ENCODE measurements around the gene OAS3. TPM values are rescaled to one million over a fixed set of nuclear protein-coding genes. Genes with fewer than 3 reads are reported as not detected.

Gene OAS3, protein sequence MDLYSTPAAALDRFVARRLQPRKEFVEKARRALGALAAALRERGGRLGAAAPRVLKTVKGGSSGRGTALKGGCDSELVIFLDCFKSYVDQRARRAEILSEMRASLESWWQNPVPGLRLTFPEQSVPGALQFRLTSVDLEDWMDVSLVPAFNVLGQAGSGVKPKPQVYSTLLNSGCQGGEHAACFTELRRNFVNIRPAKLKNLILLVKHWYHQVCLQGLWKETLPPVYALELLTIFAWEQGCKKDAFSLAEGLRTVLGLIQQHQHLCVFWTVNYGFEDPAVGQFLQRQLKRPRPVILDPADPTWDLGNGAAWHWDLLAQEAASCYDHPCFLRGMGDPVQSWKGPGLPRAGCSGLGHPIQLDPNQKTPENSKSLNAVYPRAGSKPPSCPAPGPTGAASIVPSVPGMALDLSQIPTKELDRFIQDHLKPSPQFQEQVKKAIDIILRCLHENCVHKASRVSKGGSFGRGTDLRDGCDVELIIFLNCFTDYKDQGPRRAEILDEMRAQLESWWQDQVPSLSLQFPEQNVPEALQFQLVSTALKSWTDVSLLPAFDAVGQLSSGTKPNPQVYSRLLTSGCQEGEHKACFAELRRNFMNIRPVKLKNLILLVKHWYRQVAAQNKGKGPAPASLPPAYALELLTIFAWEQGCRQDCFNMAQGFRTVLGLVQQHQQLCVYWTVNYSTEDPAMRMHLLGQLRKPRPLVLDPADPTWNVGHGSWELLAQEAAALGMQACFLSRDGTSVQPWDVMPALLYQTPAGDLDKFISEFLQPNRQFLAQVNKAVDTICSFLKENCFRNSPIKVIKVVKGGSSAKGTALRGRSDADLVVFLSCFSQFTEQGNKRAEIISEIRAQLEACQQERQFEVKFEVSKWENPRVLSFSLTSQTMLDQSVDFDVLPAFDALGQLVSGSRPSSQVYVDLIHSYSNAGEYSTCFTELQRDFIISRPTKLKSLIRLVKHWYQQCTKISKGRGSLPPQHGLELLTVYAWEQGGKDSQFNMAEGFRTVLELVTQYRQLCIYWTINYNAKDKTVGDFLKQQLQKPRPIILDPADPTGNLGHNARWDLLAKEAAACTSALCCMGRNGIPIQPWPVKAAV
- 10 to 100 TPM; 15.1 to 18.0 (median 16.7) TPM for polyA plus RNA-seq (ENCODE audit: insufficient read depth in 1 of 5, insufficient read length in 5 of 5, low replicate concordance in 1 of 5)
- long read RNA-seq, donor 1, full-length matches to known transcripts: 2 of 25 reads
- long read RNA-seq, donor 1, partial matches to known transcripts: 23 of 25 reads
- long read RNA-seq, donor 1, other reads (novel, unspliced or antisense): 0 of 25 reads
- long read RNA-seq, donor 2, full-length matches to known transcripts: 4 of 4 reads
- long read RNA-seq, donor 2, partial matches to known transcripts: 0 of 4 reads
- long read RNA-seq, donor 2, other reads (novel, unspliced or antisense): 0 of 4 reads
- long read RNA-seq, donor 3, partial matches to known transcripts: 0 of 1 reads
- long read RNA-seq, donor 3, other reads (novel, unspliced or antisense): 0 of 1 reads
- long read RNA-seq, donor 4: 0 reads
- long read RNA-seq, donor 5, partial matches to known transcripts: 0 of 4 reads
- long read RNA-seq, donor 5, other reads (novel, unspliced or antisense): 0 of 4 reads
- long read RNA-seq, donor 6, full-length matches to known transcripts: 4 of 4 reads
- long read RNA-seq, donor 6, partial matches to known transcripts: 0 of 4 reads
- long read RNA-seq, donor 6, other reads (novel, unspliced or antisense): 0 of 4 reads
- long read RNA-seq, donor 7, full-length matches to known transcripts: 2 of 2 reads
- long read RNA-seq, donor 7, partial matches to known transcripts: 0 of 2 reads
- long read RNA-seq, donor 7, other reads (novel, unspliced or antisense): 0 of 2 reads
- long read RNA-seq, donor 8, partial matches to known transcripts: 0 of 1 reads
- long read RNA-seq, donor 8, other reads (novel, unspliced or antisense): 0 of 1 reads

DNA sequence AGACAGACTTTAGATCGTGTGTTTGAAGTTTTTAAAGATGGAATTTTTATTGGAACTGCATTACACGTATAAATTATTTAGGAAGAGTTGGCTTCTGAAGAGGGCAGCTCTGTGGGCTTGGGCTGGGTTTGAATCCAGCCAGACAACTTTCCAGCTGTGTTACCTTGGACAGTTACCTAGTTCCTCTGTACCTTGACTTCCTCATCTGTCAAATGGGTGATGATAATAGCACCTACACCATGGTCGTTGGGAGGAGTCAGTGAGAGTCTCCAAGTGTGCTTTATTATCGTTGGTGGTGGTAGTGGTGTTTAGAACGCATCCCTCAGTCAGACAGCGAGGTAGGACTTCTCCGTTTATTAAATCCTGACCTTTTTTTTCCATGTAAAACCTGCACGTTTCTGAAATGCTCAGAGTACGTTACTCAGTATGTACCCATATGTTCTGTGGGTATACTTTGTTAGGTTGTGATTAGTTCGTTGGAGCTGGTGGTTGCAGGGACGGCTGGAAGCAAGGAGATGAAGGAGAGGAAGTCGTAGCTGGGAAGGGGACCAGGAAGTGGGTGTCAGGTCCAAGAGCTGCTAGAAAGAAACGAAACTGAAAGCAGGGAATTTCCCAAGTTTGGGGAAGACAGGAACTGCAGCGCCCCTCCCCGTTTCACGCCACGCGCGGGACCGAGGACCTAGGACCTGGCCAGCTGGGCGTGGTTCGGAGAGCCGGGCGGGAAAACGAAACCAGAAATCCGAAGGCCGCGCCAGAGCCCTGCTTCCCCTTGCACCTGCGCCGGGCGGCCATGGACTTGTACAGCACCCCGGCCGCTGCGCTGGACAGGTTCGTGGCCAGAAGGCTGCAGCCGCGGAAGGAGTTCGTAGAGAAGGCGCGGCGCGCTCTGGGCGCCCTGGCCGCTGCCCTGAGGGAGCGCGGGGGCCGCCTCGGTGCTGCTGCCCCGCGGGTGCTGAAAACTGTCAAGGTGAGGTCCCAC lies at the start of gene OAS3:
Gene OAS3, plus strand, starts transcription at position 734 of the 979 bp plus-strand sequence. Its CDS starts 57 bp downstream, at position 791.
- peak; percentile 85 to 88 for DNase-seq

DNA sequence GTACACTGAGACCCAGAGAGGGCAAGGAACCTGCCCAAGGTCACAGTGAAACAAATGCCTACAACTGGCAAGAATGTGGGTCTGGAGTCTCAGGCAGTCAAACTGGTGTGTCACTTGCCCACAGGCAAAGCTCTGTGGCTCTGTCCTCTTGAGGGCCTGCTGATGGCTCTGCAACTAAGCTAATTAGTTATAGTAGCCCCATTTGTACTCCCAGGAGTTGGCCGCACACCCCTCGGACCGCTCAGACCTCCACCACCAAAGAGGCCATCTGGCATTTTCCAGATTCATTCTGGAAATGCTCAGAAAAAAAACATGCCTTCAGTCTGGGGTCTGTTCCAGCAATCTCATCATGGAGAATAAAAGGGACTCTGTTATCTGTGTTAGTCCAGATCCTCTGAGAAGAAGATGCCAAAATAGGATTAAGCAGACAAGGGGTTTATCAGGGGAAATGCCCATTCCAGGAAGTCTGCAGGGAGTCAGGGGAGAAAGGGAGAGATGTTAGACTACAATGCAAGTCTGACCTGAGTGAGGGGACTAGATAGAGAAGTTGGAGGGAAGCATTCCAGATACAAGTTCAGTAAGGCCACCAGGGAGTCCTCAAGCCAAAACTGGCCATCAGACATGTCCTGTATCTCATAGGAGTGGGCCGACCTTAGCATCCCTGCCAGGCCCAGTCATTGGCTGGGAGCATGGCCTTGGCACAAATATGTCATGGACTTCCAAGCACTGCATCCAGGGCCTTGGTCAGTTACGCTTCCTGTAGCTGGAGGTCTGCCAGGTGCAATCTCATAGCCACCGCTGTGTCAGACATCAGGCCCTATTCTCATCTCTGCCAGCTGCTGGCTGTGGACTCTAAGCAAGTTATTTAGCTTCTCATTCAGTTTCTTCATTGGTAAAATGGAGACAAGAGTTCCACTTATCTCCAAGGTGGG lies 46.9 kb upstream of the OAS3 start:
- no peak for DNase-seq

DNA sequence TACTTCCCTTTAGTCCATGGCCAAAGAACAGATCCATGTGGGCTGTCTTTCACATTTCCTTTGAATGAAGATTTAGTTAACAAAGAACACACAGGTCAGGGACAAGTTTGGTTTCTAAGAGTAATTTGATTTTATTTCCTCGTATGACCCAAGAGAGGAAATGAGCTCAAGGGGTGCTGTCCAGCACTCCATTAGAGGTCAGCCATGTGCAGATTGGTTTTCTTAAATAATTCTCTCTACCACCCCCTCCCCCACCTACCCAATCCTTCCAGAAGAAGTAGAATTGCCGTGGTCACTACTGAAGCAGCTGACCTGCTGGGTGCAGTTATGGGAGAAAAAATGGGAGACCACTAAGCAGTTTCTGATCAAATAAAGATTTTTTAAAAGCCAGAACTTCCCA lies 45.4 kb upstream of the OAS3 start:
- DNase-seq: no peak

DNA sequence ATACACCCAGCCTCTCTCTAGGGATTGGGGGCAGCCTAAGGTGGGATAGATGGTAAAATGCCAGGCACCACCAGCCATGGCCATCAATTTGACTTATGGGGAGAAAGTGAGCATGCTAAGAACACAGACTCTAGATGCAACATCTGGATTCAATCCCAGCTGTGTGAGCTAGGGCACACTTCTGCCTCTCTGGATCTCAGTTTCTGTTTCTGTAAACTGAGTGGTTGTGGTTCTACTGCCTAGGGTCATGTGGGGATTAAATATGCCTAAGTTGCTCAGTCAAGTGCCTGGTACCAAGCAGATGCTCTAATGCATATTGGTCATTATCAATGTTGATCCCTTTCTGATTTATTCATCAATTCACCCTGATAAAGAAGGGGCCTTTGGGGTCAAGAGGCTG lies 44.1 kb upstream of the OAS3 start:
- no peak for DNase-seq

DNA sequence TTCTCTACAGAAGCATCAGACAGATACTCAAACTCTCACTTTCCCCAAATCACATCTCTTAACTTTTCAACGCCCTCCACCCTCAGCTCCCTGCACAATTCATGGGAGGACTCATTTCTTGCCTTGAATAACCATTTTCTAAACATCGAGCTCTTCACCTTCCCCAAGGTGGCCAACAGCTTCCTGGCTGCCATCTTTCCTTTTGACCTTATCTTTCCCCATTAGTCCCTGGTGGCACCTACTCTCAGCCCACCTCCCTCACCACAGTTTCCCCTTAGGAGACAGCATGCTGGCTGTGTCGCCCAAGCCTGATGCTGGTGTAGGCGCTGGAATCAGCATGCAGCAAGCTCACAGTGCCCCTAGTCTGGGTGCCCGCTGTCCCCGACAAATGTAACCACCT lies 39.9 kb upstream of the OAS3 start:
- DNase-seq: no peak

DNA sequence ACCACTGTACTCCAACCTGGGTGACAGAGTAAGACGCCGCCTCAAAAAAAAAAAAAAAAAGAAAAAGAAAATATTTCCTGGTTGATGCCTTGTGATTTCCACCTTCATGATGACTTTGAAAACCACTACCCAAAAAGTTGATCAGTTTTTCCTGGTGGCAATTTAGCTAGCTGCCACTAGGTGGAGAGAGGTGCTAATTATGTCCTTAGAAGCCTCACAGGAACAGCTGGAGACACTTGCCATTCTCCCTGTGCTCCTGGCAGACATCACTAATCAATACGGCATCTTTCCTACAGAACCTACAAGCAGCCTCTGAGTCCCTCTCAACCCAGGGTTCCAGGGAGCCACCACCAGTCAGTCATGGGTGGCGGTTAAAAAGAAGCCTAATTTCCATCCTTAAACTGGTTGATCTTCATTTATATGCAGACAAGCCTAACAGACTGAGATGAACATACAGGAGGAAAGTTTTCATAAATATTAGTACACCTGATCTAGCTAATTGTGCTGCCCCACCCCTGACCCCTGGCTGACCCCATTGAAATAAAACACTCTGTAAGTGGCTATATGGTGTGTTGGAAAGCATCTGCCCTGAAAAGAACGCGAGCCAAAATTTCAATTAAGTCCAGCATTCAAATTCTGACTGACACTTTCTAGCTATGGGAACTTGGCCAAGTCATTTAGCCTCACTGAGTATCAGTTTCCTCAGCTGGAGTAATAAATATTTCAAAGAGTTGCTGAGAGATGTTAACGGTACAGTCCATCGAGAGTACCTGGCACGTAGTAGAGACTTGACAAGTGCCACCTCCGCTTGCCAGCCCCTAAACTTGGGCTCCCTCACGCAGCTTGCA lies 37.8 kb upstream of the OAS3 start:
- no peak for DNase-seq

DNA sequence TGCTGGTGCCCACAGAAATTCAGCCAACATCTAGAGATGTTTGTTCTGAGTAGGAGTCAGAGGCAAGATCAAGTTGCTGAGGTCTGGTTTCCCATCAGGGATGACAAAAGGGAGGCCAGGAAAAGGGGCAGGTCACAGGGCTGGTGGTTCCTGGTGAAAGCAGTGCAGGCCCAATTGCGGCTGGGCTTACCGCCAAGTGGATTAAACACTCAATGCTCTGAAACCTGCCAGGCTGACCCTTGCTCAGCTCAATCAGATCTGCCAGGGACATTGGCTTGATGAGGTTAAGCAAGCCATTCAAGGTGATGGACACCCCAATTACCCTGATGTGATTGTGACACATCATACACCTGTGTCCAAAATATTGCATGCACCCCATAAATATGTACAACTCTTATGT lies 37.0 kb upstream of the OAS3 start:
- DNase-seq: no peak

DNA sequence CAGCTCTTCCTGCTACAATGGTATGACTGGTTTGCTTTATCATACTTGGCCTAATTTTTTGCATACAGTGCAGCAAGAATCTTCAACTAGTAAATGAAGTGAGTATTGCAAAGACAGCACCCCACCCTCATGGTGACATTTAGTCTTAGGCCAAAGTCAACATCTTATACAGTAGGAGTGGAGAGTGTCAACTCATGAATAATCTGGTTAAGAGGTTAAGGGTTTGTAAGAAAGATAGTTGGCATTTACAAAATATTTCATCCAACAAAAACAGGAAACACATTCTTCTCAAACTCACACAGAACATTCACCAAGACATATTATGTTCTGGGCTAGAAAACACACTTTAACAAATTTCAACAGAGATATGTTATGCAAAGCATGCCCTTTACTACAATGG lies 33.7 kb upstream of the OAS3 start:
- DNase-seq: no peak

DNA sequence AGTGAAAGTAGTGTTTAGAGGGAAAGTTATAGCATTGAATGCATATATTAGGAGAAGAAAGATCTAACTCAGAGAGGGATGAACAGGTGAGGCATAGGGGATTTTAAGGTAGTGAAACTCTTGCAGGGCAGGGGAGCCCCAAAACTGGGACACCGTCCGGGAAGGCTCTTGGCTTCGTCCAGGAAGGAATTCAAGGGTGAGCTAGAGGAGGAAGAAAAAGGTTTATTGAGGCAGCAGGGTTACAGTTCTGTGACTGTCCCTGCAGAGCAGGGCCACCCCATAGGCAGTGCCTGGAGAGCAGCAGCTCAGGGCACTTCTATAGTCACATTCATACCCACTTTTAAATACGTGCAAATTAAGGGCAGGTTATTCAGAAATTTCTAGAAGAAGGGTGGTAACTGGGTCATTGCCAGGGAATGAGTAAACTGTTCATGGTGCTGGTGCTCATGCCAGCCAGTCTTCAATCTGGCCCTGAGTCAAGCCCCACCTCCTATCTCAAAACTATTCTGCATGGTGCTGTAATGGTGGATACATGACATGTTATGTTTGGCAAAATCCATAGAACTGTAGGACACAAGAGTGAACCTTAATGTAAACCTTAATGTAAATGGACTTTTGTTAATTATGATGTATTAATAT lies 32.7 kb upstream of the OAS3 start:
- DNase-seq: no peak

DNA sequence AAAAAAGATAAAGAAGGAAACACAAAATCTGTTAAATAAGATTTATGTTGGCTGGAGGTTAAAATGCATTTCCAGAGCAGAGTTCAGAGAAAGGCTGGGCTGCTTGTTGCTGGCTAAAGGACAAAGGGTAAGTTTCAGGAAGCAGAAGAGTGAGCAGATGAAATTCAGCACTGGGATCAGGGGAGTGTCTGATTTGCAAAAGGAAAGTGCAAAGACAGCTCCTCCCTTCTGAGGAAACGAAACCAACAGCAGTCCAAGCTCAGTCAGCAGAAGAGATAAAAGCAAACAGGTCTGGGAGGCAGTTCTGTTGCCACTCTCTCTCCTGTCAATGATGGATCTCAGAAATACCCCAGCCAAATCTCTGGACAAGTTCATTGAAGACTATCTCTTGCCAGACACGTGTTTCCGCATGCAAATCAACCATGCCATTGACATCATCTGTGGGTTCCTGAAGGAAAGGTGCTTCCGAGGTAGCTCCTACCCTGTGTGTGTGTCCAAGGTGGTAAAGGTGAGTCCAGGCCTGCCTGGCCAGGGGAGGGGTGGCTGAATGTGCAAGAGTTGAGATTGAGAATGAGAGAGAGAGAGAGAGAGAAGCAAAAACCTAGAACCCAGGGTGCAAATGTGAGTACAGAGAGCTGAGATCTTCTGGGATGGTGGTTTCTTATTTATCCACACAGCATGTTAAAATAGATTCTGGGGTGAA lies 31.4 kb upstream of the OAS3 start, which contains the start of gene OAS1:
Gene OAS1, plus strand, starts transcription at position 251 of the 703 bp plus-strand sequence. Its CDS starts 78 bp downstream, at position 329.
- DNase-seq: peak in 1 of 2 donors; percentile 16

DNA sequence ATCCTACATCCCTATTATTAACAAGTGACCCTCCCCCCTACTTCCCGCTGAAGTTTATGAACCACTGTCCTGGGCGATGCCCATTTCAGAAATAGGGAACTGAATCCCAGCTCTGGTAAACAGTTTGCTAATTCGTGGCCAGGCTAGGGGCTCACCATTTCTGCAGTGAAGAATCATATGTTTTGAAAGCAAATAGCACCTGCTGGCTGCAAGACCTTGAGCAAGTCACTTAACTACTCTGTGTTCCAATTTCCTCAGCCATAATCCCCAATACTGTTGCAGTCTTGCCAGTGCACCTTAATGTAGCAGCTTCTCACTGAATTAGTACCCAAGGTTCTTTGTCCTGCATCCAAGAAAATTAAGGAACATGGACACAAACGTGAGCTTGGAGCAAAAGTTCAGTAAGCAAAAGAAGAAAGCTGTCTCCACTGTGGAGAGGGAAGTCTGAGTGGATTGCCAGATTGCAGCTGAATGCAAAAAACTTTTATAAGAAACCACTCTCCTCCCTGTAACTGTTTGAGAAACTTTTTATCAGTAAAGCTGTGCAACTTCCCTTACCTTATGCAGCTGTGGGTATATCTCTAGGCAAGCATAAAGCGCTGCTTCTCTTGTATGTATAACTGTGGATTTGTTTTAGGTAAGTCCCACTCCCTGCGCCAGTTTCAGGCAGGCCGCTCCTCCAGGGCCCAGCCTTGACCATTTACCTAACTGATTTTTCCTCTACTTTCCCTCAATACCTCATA lies 30.7 kb upstream of the OAS3 start:
- DNase-seq: no peak

DNA sequence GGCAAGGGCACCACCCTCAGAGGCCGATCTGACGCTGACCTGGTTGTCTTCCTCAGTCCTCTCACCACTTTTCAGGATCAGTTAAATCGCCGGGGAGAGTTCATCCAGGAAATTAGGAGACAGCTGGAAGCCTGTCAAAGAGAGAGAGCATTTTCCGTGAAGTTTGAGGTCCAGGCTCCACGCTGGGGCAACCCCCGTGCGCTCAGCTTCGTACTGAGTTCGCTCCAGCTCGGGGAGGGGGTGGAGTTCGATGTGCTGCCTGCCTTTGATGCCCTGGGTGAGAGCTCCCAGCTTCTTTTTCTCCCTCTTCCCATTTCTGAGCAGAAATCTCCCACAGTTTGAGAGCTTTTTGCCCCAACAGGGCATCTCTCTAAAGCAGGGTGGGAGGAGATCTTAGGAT lies 29.7 kb upstream of the OAS3 start:
- no peak for DNase-seq

DNA sequence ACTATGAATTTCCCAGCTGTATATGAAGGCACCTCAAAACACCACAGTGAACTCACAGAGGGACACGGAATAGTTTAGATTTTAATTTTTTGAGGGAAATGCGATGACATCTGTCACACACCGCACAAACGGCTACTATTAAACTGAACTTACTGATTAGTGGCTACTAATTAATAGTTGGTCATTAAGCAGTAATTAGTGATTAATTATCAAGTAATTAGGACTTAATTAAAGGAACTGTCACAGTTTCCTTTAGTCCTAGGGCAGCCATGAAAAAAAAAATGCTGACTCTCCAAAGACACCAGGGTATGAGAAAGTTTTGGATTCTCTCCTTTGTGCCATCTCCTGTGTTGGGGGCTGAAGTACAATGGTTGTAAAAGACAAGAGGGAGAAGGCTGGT lies 28.6 kb upstream of the OAS3 start:
- no peak for DNase-seq

DNA sequence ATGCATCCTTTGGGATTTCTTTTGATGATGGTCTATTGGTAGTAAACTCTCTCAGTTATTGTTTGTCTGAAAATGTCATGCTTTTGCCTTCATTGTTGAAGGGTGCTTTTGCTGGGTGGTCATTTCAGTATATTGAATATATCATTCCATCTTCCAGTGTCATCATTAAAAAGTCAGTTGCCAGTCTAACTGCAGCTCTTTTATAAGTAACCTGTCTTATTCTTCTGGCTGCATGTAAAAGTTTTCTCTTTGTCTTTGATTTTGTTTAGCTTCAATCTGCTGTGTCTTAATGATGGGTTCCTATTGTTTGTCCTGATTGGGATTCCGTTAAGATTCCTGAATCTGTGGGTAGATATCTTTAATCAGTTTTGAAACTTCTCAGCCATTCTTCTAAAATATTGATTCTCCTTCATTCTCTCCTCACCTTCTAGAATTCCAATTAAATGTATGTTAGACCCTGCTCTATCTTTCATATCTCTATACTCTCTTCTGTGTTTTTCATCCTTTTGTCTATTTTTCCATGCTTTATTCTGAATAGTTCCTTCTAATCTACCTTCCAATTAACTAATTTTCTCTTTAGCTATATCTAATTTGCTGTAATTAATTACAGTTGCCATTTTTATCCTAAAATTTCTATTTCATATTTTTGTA lies 25.1 kb upstream of the OAS3 start:
- no peak for DNase-seq
